A549 (cell line): Measurements from ENCODE around the gene PLEKHG4B. TPM values are rescaled to one million over a fixed set of nuclear protein-coding genes. Genes with fewer than 3 reads are reported as not detected.

Experiments used
- ATAC-seq, 2 experiments: fragments of 200-7000 bp in 1 of 2; fragments of >200 bp in 1 of 2; cut with Nextera tagmentation in 1 of 2; cut with Tn5 transposase in 1 of 2; 3 replicates each; pipeline versions ENCODE4 v1.8.0 to v1.9.1; 2018 to 2020; ENCODE audit warnings: mild to moderate bottlenecking in 1 of 2, moderate library complexity in 1 of 2
- CTCF ChIA-PET: fragments of 300-600 bp; sonication (Branson Sonifier 250); formaldehyde crosslinking; extraction: SDS; loops from one replicate; lab custom pipeline; 2021; ENCODE audit warnings: antibody characterized with exemption, inconsistent platforms; lab: Yijun Ruan, JAX
- POLR2A ChIA-PET: fragments of 350-600 bp; formaldehyde crosslinking; extraction: SDS; loops from one replicate; lab custom pipeline; 2021; ENCODE audit warnings: antibody characterized with exemption, inconsistent platforms; lab: Yijun Ruan, JAX
- DNase-seq, 2 experiments: peaks; one replicate each; pipeline versions ENCODE4 v3.0.0 to v3.0.0-alpha.2; 2011 to 2016; ENCODE audit warnings: low read depth in 1 of 2, low spot score in 1 of 2
- FAIRE-seq: peaks from 2 replicates; lab custom pipeline; 2011; peaks lifted over from hg19 to GRCh38; lab: Jason Lieb, UNC
- H3K27ac ChIP-seq, 2 experiments: fragments of >200 bp; sonication (Bioruptor Twin); formaldehyde crosslinking; 3 replicates each; pipeline ENCODE4 v1.5.1; 2016 to 2017
- H3K4me1 ChIP-seq: fragments of >200 bp; sonication (Bioruptor Twin); formaldehyde crosslinking; 3 replicates; pipeline ENCODE4 v1.6.1; 2016
- H3K4me2 ChIP-seq: fragments of >200 bp; sonication (Bioruptor Twin); formaldehyde crosslinking; 3 replicates; pipeline ENCODE4 v1.6.1; 2016
- H3K4me3 ChIP-seq: fragments of >200 bp; sonication (Bioruptor Twin); formaldehyde crosslinking; 3 replicates; pipeline ENCODE4 v1.5.1; 2016
- H3K9me3 ChIP-seq: fragments of >200 bp; sonication (Bioruptor Twin); formaldehyde crosslinking; 3 replicates; pipeline ENCODE4 v1.6.1; 2016
- BHLHE40 ChIP-seq: IDR thresholded peaks from 2 replicates; pipeline ENCODE4 v1.6.1; 2012; ENCODE audit warnings: low read depth, low read length, inconsistent platforms
- CBX8 ChIP-seq: fragments of 200-600 bp; sonication (generic); IDR thresholded peaks from 2 replicates; pipeline ENCODE4 v1.6.1; 2016
- CTCF ChIP-seq: fragments of >200 bp; sonication (Bioruptor Twin); formaldehyde crosslinking; IDR thresholded peaks from 3 replicates; pipeline ENCODE4 v1.5.1; 2016
- E2F6 ChIP-seq: IDR thresholded peaks from 2 replicates; pipeline ENCODE4 v1.6.1; 2012; ENCODE audit warnings: low read depth, borderline replicate concordance
- EHF ChIP-seq: fragments of 250-450 bp; sonication (Bioruptor Pico); IDR thresholded peaks from 2 replicates; pipeline ENCODE4 v1.5.0; 2020; ENCODE audit warnings: mild to moderate bottlenecking
- ESRRA ChIP-seq: fragments of 150-350 bp; IDR thresholded peaks from 2 replicates; pipeline ENCODE4 v1.6.1; 2014; ENCODE audit warnings: mild to moderate bottlenecking, low read length, borderline replicate concordance
- FOSL2 ChIP-seq, 2 experiments: fragments of 450-650 bp in 1 of 2; fragments of >200 bp in 1 of 2; sonication (Bioruptor Twin) in 1 of 2; formaldehyde crosslinking; IDR thresholded peaks; 2 replicates each; pipeline versions ENCODE4 v1.5.0 to v1.6.1; 2016 to 2020; ENCODE audit warnings: mild to moderate bottlenecking in 1 of 2, moderate library complexity in 1 of 2
- HDAC2 ChIP-seq: fragments of 200-600 bp; sonication (generic); IDR thresholded peaks from 2 replicates; pipeline ENCODE4 v1.6.1; 2016
- HES2 ChIP-seq: fragments of >200 bp; sonication (Bioruptor Twin); formaldehyde crosslinking; IDR thresholded peaks from 2 replicates; pipeline ENCODE4 v1.6.1; 2016
- HMGXB4 ChIP-seq: fragments of 250-450 bp; sonication (Bioruptor Pico); IDR thresholded peaks from 2 replicates; pipeline ENCODE4 v1.5.0; 2021; ENCODE audit warnings: mild to moderate bottlenecking, moderate library complexity, borderline replicate concordance
- HOXB13 ChIP-seq: fragments of 250-450 bp; sonication (Bioruptor Pico); IDR thresholded peaks from 2 replicates; pipeline ENCODE4 v1.5.0; 2020; ENCODE audit warnings: low read depth, mild to moderate bottlenecking, moderate library complexity
- JUN ChIP-seq, 2 experiments: fragments of >200 bp; sonication (Bioruptor Twin); formaldehyde crosslinking; IDR thresholded peaks; 2 replicates in 1 of 2; 3 replicates in 1 of 2; pipeline ENCODE4 v1.6.1; 2016 to 2017
- JUNB ChIP-seq: fragments of >200 bp; sonication (Bioruptor Twin); formaldehyde crosslinking; IDR thresholded peaks from 2 replicates; pipeline ENCODE4 v1.6.1; 2016
- KDM1A ChIP-seq: fragments of 200-600 bp; sonication (generic); IDR thresholded peaks from 2 replicates; pipeline ENCODE4 v1.6.1; 2016; ENCODE audit warnings: low read depth, mild to moderate bottlenecking
- KDM5A ChIP-seq: fragments of 200-600 bp; sonication (generic); IDR thresholded peaks from 2 replicates; pipeline ENCODE4 v1.6.1; 2016; ENCODE audit warnings: antibody characterized with exemption, mild to moderate bottlenecking
- MAFK ChIP-seq: fragments of 450-650 bp; IDR thresholded peaks from 2 replicates; pipeline ENCODE4 v1.6.1; 2014; ENCODE audit not compliant: partially characterized antibody
- MAX ChIP-seq: IDR thresholded peaks from 2 replicates; pipeline ENCODE4 v1.6.1; 2012
- NR3C1 ChIP-seq: fragments of >200 bp; sonication (Bioruptor Twin); formaldehyde crosslinking; IDR thresholded peaks from 3 replicates; pipeline ENCODE4 v1.6.1; 2017
- RARB ChIP-seq: fragments of 250-450 bp; sonication (Bioruptor Pico); IDR thresholded peaks from 2 replicates; pipeline ENCODE4 v1.8.0; 2021; ENCODE audit warnings: mild to moderate bottlenecking, moderate library complexity
- SMC3 ChIP-seq: fragments of >200 bp; sonication (Bioruptor Twin); formaldehyde crosslinking; IDR thresholded peaks from 3 replicates; pipeline ENCODE4 v1.6.1; 2018; ENCODE audit warnings: inconsistent platforms
- TP53 ChIP-seq: fragments of 250-450 bp; sonication (Bioruptor Pico); IDR thresholded peaks from 2 replicates; pipeline ENCODE4 v1.5.0; 2021; ENCODE audit warnings: mild to moderate bottlenecking, moderate library complexity
- USF2 ChIP-seq: fragments of 450-650 bp; IDR thresholded peaks from 2 replicates; pipeline ENCODE4 v1.6.1; 2014; ENCODE audit warnings: antibody characterized with exemption
- ZC3H11A ChIP-seq: fragments of 450-650 bp; IDR thresholded peaks from 2 replicates; pipeline ENCODE4 v1.6.1; 2014; ENCODE audit warnings: antibody characterized with exemption, mild to moderate bottlenecking
- ZFP36 ChIP-seq: fragments of 450-650 bp; IDR thresholded peaks from 2 replicates; pipeline ENCODE4 v1.6.1; 2014; ENCODE audit warnings: borderline replicate concordance; ENCODE audit not compliant: partially characterized antibody
- WGBS: methylation state at CpG from one replicate; pipeline ENCODE4 v1.1.6; 2017; ENCODE audit errors: missing lambda C conversion rate; 5-methylcytosine and 5-hydroxymethylcytosine counted together
- polyA plus RNA-seq, 4 experiments: library from polyadenylated mRNA; depleted of rRNA in 3 of 4; stranded (reverse); fragments of >200 nt; fragmentation: RNase III in 1 of 4; extraction: RNeasy Plus Mini Kit Qiagen cat#74134 plus additional on column Dnase treatment in 1 of 4; gene quantifications; 2 replicates in 3 of 4; 3 replicates in 1 of 4; pipeline ENCODE4 v1.2.3, GENCODE V29; 2011 to 2017

Gene PLEKHG4B
- polyA plus RNA-seq, 2 of the 4 experiments (the other 2 are of a cell fraction), result 0.57 to 0.59 TPM

- FAIRE-seq (no peak), DNase-seq (no peak), ATAC-seq (no peak)
- WGBS, result 66% methylated on average over 31 of the region's 31 CpGs
- H3K27ac ChIP-seq, result no peak overlapping the region
- no peak overlapping the region for H3K4me2 ChIP-seq
- H3K4me3 ChIP-seq, result no peak overlapping the region
- TF ChIP-seq HES2 (no peak), MAFK (no peak), CBX8 (no peak), JUNB (no peak), HOXB13 (CRISPR knock-in tag) (no peak), HDAC2 (no peak), SMC3 (no peak), KDM5A (no peak), RARB (CRISPR knock-in tag) (no peak), CTCF (no peak), E2F6 (no peak), BHLHE40 (no peak), HMGXB4 (no peak), JUN (IDR thresholded peaks at IDR 0.05) (no peak), MAX (no peak), EHF (CRISPR knock-in tag) (no peak), ZFP36 (no peak), TP53 (CRISPR knock-in tag) (no peak)
- CTCF ChIA-PET, result interaction anchor here (0.6 kb wide), 1 partner anchor 363 kb away, joined by 3 read pairs; no protein-coding TSS in a partner anchor
- H3K4me1 ChIP-seq, result no peaks in the 10 kb centered on the region
- no peaks in the 10 kb centered on the region for H3K9me3 ChIP-seq
- POLR2A ChIA-PET, result no interaction called here
Observed at GRCh38 chr5:75331-76320, 16.3 kb upstream of the PLEKHG4B start.

- ChIA-PET CTCF (interaction anchor here (0.6 kb wide), 1 partner anchor 362 kb away, joined by 3 read pairs; no protein-coding TSS in a partner anchor), POLR2A (no interaction called here)
- no peaks in the 10 kb centered on the region for H3K9me3 ChIP-seq
- no peak overlapping the region for H3K4me2 ChIP-seq
- no peak for DNase-seq
- peaks cover 4% of the 10 kb centered on the region; the same call in 2 of the 3 replicates for H3K4me1 ChIP-seq
- no peak overlapping the region for H3K27ac ChIP-seq
- WGBS, result 65% methylated on average over 18 of the region's 22 CpGs
- FAIRE-seq, result no peak
- no peak overlapping the region for H3K4me3 ChIP-seq
- ATAC-seq, result no peak
- TF ChIP-seq USF2 (no peak), NR3C1 (no peak), HMGXB4 (no peak), JUNB (no peak), MAFK (no peak), RARB (CRISPR knock-in tag) (no peak), CTCF (no peak), ZC3H11A (no peak), ESRRA (no peak), KDM1A (no peak), FOSL2 (IDR thresholded peaks at IDR 0.05) (no peak), FOSL2 (CRISPR knock-in tag; IDR thresholded peaks at IDR 0.05) (no peak)
Observed at GRCh38 chr5:76358-77169, 15.4 kb upstream of the PLEKHG4B start.
